ENCODE data around the gene CHST11.

DNA sequence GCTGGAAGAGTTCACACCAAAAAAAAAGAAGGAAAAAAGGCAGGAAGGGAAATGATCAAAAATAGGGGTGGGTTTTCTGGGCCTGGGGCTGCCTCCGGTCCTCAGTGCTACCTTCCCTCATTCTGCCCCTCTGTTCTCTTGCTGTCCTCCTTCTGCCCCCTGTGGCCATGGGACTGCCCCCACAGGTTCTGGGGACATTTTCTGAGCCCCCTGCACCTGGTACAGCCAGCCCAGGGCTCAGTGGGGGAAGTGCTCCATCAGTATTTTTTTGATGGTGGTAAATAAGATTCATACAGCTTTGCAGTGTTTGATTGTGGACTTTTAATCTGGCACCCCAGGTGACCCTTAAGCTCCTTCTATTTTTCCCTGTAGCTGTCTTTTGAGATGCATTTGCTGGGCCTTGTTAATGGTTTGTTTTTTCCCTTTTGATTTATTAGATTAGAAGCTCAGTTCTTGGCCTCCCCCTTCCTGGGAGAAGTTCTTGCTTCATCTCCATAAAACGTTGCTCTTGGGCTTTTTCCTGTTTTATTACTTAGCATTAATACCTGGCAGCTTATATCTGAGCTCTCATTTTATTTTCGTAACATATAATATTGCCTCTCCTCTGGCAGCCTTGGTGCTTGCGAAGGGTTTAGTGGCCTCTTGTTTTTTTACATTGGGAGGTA, 43.1 kb downstream of the CHST11 start:
- TF ChIP-seq YY1 (IDR thresholded peaks at IDR 0.05; ENCODE audit: insufficient read depth, insufficient read length) (no peak), ZNF274 (IDR thresholded peaks at IDR 0.05; ENCODE audit: low read depth, low read length) (no peak), SUZ12 (IDR thresholded peaks at IDR 0.05; ENCODE audit: extremely low read depth, insufficient read depth, insufficient read length) (no peak)

All from NT2/D1 (cell line).